Stimulated activated CD4-positive, alpha-beta T cell treated with anti-CD3 and anti-CD28 coated beads, Interleukin-4, amount 100 ng/mL, for 4 hours (primary cell): ENCODE measurements around the gene PRKAG2.
"Not testable (repeated sequence)": the region's sequence is repeated elsewhere in the genome, so short reads cannot be mapped to it uniquely, and the experiment has no call there.

Experiments
- DNase-seq, 2 experiments: peaks; one replicate each; pipeline ENCODE4 v3.0.0-alpha.2; 2020

The PRKAG2 gene

GRCh38 chr7:151883857-151884256 lies 6.9 kb upstream of the PRKAG2 start:
- DNase-seq = no peak

- no peak for DNase-seq
Measured at GRCh38 chr7:151882734-151883133, 5.8 kb upstream of the PRKAG2 start.

DNA sequence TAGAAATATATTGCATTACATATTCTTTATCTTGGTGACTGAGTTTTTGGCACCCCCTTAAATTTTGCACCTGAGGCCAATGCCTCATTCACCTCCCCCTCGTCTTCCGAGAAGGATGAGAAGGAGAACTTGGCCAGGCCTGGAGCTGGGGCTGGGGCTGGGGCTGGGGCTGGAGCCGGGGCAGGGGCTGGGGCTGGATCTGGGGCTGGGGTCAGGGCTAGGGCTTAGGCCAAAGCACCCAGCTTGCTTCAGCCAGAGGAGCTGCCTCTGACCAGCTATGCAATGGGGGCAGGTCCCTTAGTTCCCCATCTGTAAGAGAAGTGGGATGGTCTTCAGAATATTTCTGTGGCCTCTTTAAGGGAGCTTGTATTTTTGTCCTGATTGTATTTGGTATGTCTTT lies 3.8 kb upstream of the PRKAG2 start:
- DNase-seq = no peak

DNA sequence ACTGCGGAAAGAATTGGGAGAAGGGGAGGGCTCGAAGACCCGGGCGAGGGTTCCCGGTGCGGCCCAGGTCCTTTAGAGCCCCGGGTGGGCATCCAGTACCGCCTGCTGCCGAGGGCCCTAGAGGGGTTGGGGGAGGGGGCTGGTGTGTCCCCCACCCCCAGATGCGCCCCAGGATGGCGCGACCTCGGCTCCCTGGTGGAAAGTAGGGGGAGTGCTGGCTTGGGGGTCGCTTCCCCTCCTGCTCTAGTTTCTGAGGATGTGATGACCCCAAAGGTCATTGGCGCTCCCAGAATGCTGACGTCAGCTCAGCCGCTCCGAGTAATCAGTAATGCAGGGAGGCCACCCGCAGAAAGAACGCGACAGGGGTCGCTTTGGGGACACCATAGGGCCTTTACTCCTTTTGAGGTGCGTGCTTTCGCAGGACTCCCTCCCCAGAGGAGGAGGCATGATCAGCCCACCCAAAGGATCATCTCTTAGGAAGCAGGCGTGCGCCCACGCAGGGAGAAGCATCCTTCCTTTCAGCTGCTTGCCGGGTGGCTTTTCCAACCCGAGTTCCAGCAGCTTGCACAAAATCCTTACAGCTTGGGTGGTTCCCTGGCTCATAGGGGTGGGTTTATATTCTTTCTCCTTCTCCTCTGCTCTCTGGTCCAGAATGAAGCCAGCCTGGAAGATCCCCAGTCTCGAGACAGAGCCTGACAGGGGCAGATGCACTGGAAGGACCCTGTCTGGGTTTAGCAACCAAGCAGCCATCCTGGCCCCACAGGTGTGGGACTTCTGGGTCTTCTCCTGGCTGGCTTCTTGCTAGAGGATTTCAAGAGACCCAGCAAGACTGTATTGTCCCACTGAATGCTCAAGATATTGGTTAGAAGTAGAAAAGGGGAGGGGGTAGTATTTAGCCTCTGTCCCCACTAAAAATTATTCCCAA lies 1.3 kb upstream of the PRKAG2 start:
- no peak for DNase-seq

DNA sequence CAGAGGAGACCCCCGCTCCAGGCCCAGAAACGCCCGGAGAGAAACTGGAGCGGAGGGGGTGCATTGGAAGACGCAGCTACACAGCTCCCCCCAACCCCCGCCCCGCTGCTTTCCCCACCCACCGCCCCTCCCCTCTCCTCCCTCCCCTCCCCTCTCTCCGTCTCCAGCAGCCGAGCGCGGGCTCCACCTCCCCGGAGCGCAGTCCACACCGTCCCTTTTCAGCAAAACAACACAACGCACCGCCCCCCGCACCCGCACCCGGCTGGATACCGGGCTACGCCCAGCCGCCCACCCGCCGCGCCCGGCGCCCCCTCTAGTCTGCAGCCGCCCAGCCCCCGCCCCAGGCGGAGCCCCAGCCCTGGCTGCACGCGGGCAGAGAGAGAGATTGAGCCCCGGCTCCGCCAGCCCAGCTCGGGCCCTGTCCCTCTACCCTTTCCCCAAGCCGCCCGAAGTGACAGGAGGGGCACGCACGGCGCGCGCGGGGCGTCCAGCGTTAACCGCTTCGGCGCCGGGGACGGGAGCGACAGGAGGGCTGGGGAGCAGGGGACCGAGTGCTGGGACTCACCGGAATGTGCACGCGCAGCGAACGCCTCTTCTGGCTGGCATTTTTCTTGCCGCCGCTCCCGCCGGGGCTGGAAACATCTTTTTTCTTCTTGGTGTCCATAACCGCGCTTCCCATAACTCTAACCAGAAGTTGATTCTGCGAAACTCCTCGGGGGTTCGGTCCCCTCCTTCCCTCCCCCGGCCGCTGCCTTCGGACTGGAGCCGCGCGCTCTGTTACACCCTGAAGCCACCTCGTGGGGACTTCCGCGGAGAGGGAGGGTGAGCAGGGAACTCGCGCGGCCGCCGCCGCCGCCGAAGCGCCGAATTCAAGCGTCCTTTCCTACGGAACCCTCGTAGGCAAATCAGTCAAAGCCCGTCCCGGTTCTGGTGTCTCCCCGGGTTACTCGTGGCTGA lies 695 bp downstream of the PRKAG2 start:
- DNase-seq = peak; percentile 66 to 71

DNA sequence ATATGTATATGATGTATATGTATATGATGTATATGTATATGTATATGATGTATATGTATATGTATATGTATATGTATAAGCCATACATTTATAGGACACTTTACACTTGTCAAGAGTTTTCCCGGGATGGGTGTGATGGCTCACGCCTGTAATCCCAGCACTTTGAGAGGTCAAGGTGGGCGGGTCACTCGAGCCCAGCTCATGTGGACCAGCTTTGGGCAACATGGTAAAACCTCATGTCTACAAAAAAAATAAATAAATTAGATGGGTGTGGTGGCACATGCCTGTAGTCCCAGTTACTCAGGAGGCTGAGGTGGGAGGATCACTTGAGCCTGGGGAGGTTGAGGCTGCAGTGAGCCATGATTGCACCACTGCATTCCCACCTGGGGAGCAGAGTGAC lies 2.4 kb downstream of the PRKAG2 start:
- DNase-seq = not testable (repeated sequence)

DNA sequence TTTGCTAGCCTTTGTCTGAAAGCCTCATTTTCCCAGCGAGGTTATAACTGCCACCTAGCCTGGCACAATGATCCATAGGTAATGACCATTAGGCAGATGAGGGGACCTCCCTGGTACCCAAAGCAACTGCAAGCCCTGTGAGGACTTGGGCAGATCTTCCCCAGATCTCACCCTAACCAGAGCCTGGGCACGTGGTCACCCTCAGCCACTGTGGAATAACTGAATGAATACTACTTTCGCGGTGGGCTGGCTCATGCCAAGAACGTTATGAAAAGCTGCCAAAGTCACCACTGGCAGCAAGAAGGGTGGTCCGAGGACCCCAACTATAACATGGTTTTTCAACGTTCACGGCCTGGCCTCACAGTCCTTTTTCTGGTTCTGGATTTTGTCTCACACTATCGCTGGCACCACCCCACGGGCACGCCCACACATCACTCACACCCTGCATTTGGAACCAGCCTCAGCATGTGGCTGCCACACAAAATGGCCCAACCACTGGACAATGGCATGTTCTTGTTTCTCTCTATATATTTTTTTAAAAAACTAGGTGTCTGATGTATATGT lies 3.4 kb downstream of the PRKAG2 start:
- no peak for DNase-seq

GRCh38 chr7:151872531-151873401 lies 4.1 kb downstream of the PRKAG2 start:
- DNase-seq = no peak

DNA sequence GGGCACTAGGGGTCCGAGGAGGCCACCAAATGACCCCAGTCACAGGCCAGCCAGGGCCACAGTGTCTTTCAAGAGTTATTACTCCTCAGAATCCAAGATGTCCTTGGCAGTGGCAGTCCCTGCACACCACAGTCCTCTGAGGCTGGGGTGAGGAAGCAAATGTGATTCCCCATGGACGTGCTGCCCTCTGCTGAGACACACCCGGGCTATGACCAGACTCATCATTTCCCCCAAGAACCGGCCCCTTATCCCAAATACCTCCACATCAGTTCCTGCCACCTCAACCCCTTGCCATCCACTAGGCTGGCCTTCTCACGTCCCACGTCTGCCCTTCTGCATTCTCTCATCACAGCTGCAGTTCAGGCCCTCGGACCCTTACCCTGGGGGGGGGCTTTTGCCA lies 5.0 kb downstream of the PRKAG2 start:
- DNase-seq = no peak

DNA sequence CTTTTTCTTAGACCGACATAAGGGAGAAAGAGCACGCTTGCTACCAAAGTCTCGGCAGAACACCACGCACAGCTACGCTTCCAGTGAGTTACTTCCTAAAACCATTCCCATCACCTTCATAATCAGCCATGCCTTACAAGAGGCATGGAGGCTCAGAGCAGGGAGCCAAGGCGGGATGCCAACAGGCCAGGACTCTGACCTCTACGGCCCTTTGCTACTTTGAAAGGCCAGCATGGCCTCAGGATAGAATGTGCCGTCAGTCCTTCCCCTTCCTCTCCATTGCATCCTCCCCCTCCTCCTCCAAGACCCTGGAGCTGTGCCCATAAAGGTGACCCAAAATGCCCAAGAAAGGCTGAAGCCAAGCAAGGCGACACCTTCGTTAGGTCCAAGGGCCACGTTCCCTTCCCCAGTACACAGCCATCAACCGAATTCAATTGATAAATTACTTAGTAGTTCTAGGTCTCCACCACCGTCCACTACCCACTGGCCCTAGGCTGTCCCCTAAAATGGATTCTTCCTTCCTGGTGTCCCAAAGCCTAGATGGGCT lies 5.7 kb downstream of the PRKAG2 start:
- DNase-seq = no peak

DNA sequence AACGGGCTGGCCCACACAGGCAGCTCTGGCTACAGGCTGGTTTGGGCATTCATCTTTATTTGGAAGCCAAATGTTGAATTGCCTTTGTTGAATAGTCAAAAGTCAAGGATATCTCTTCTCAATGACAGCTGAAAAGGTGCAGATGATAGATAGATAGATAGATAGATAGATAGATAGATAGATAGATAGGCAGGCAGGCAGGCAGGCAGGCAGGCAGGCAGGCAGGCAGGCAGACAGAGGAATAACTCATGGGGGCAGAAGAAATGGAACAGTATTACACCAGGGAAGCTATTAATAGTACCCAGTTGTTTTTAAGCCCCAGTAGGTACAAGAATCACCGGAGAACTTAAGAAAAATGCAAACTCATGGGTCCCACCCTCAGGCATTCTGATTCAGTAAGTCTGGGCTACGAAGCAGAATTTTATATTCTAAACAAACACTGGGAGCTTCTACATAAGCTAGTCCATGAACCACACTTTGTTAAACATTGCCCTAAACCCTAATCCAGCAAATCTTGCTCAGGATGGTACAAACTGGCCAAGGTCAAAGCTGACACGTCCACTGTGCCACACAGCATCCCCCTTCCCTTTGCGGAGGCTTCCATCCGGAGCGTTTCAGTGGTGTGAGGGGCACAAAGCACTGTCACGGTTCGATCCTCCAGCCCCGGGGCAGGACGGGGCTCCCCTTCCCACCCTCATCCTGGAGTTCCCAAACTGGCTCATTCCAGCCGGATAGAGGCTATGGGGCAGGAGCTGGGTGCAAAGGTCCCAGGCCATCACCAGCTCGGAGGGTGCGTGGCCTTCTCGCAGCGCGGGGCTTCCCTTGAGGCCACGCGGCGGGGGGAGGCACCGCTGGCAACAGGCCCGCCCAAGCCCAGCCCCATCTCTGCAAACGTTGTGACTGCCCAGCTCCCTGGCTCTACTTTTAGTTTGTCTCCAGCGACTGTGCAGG lies 6.7 kb downstream of the PRKAG2 start:
- no peak for DNase-seq

DNA sequence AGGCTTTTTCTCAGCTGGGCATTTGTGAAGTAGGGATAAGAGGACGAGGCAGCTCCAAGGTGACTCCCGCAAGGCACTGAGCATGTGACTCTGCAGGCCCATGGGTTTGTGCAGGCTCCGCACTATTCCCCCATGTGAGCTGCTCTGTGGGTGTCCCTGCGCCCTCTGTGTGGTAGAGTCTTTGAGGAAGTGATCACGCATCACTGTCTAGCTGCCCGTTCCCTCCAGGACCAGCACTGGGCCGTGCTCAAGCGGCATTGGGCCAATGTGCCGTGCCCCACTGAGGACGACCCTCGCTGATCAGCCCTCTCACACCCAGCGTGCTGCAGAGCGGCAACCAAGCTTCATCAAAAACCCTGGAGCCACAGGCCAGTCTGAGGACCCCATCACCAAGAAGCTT lies 7.5 kb downstream of the PRKAG2 start:
- no peak for DNase-seq

DNA sequence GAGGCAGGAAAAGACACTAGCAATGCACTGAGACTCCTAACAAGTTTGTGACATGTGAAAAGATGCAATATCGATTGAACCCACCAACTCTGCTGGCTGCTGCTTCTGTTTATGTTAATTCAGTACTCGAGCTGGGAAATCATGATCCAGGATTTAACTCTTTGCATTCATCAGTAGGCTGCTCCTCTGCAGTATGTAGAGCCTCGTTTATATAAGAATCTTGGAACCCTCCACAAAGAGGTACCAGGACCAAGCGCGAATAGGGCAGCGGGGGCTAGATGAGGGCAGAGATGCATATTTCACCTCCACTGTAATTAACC lies 7.8 kb downstream of the PRKAG2 start:
- DNase-seq = no peak

GRCh38 chr7:151868396-151869108 lies 8.4 kb downstream of the PRKAG2 start:
- no peak for DNase-seq

DNA sequence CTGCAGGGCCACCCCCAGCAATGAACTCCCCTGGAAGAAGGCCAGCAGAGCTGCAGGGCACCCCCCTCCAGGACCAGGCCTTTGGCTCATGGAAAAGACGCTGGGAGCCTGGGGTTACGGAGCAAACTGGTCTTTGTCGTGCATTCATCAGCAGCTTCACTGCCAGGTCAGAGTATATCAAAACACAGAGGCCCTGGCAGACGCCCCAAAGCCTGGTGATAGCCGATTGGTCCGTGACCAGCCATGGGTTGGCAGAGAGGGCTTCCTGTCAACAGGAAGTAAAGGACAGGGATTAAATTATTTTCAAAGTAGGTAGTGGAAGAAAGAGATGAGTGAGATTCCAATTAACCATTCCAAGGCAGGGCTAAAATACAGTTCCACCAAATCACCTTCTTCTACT lies 9.0 kb downstream of the PRKAG2 start:
- DNase-seq = no peak

DNA sequence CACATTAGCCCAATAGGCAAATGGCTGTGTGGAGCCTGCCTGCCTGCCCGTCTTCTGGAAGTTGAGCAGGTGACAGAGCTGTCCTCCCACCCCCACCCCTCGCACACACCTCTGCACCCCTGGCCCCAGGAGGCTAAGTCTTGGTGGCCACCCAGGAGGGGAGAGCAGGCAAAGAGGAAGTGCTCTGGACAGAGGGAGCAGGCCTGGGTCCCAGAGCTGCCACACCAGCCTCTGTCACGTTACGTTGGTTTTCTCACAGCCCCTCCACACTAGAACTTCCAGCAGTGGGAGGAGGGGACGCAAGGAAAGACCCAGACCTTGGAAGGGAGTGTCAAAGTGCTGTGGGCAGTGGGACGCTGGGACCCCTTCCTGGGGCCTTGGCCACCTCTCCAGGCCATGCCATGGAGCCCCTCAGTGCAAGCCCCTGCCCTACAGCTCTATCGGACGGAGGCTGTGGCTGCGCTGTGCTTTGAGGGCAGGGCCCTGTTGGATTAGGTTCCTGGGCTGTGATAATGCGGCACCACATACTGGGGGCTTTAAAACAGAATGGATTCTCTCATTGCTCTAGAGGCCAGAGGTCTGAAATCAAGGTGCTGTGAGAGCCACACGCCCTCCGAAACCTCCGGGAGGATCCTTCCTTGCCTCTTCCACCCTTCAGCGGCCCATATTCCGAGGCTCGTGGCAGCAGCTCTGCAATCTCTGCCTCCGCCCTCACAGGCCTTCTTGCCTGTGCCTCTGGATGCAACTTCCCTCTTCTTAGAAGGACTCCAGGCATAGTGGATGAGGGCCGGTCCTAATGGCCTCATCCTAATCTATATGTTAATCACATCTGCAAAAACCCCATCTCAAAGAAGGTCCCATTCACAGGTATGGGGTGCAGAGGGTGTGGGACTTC lies 9.9 kb downstream of the PRKAG2 start:
- DNase-seq = no peak

DNA sequence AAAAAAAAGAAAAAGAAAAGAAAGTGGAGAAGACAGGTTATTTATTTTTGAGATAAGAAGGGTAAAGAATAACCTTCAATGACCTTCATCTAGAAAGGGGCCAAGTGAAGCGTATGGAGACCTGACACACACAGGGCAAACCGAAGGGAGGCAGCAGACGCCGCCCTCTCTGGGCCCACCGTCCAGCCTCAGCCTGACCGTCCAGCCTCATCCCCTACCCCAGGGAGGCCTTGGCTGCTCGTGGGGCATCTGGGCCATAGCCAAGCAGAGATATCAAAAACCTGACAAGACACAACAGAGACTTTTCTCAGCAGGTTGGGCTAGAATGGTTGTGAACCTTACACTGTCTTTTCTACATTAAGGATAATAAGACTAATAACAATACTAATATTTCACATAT lies 10.9 kb downstream of the PRKAG2 start:
- no peak for DNase-seq

- DNase-seq = no peak
Measured at GRCh38 chr7:151865070-151865670, 11.7 kb downstream of the PRKAG2 start.

- DNase-seq = no peak
Measured at GRCh38 chr7:151864561-151864960, 12.4 kb downstream of the PRKAG2 start.
